GM12875 (cell line): ENCODE data around the gene LARGE1.

Experiments used
- H3K4me3 ChIP-seq: one replicate; pipeline ENCODE4 v1.5.1; 2011; ENCODE audit warnings: low read depth, low read length, control low read depth
- CTCF ChIP-seq: IDR thresholded peaks from 2 replicates; pipeline ENCODE4 v1.5.1; 2011; ENCODE audit warnings: low read depth, mild to moderate bottlenecking, control low read depth, inconsistent platforms, low read length, moderate library complexity, borderline replicate concordance; ENCODE audit not compliant: insufficient read depth

LARGE1 gene

GRCh38 chr22:33576205-33576604 lies 344.1 kb downstream of the LARGE1 start:
- no peak overlapping the region for H3K4me3 ChIP-seq
- no peak for TF ChIP-seq CTCF

- TF ChIP-seq CTCF: no peak
- H3K4me3 ChIP-seq: no peak overlapping the region
Observed at GRCh38 chr22:33575771-33576170, 344.5 kb downstream of the LARGE1 start.

GRCh38 chr22:33575041-33575440 lies 345.2 kb downstream of the LARGE1 start:
- no peak for TF ChIP-seq CTCF
- H3K4me3 ChIP-seq: no peak overlapping the region

- no peak overlapping the region for H3K4me3 ChIP-seq
- no peak for TF ChIP-seq CTCF
Observed at GRCh38 chr22:33573479-33573878, 346.8 kb downstream of the LARGE1 start.

- no peak overlapping the region for H3K4me3 ChIP-seq
- no peak for TF ChIP-seq CTCF
Observed at GRCh38 chr22:33572086-33572485, 348.2 kb downstream of the LARGE1 start.

- no peak overlapping the region for H3K4me3 ChIP-seq
- no peak for TF ChIP-seq CTCF
Observed at GRCh38 chr22:33570110-33570509, 350.2 kb downstream of the LARGE1 start.

GRCh38 chr22:33569559-33569958 lies 350.7 kb downstream of the LARGE1 start:
- TF ChIP-seq CTCF: no peak

More at GRCh38 chr22:33569559-33569958, 350.7 kb downstream of the LARGE1 start:
- no peak overlapping the region for H3K4me3 ChIP-seq
